Panc1 (cell line): ENCODE results near the gene TMEM39A. TPM values are rescaled to one million over a fixed set of nuclear protein-coding genes. Genes with fewer than 3 reads are reported as not detected.

Experiments
- ATAC-seq: fragments of 200-7000 bp; cut with Tn5 transposase; 2 replicates; pipeline ENCODE4 v1.9.1; 2020; ENCODE audit warnings: mild to moderate bottlenecking, moderate library complexity
- BruUV-seq: library from RNA; stranded (reverse); fragments of 400-500 nt; replicated peaks from 2 replicates; lab custom pipeline; 2021; lab: Mats Ljungman, UMichigan
- CTCF ChIA-PET: fragments of 300-600 bp; sonication (Branson Sonifier 250); formaldehyde crosslinking; loops from one replicate; lab custom pipeline; 2022; ENCODE audit warnings: antibody characterized with exemption; lab: Charles Lee
- POLR2A ChIA-PET: fragments of 300-600 bp; sonication (Branson Sonifier 250); formaldehyde crosslinking; loops from one replicate; lab custom pipeline; 2022; ENCODE audit warnings: antibody characterized with exemption; lab: Charles Lee
- DNase-seq: peaks from one replicate; pipeline ENCODE4 v3.0.0-alpha.2; 2010; ENCODE audit warnings: low read depth, low spot score
- H3K27ac ChIP-seq: 2 replicates; pipeline ENCODE4 v1.5.1; 2011; ENCODE audit warnings: mild to moderate bottlenecking, low read length, inconsistent platforms
- H3K27me3 ChIP-seq: fragments of 200-500 bp; sonication (Bioruptor generic); 2 replicates; pipeline ENCODE4 v1.6.0; 2014; ENCODE audit warnings: low read length, inconsistent platforms; ENCODE audit not compliant: control insufficient read depth, insufficient read depth
- H3K36me3 ChIP-seq: fragments of 200-500 bp; sonication (Bioruptor generic); 2 replicates; pipeline ENCODE4 v1.5.1; 2014; ENCODE audit warnings: inconsistent platforms, mild to moderate bottlenecking, low read length, moderate library complexity; ENCODE audit not compliant: control insufficient read depth, insufficient read depth
- H3K4me1 ChIP-seq: 2 replicates; pipeline ENCODE4 v1.5.1; 2011; ENCODE audit warnings: inconsistent platforms, mild to moderate bottlenecking, low read length, moderate library complexity; ENCODE audit not compliant: control insufficient read depth, insufficient read depth
- H3K4me3 ChIP-seq, 2 experiments: 2 replicates each; pipeline ENCODE4 v1.5.1; 2011 to 2012; ENCODE audit warnings: low read depth in 2 of 2, low read length in 2 of 2, mild to moderate bottlenecking in 2 of 2, inconsistent platforms in 1 of 2, moderate library complexity in 1 of 2
- H3K9me3 ChIP-seq: fragments of 200-500 bp; sonication (Bioruptor generic); 2 replicates; pipeline ENCODE4 v1.5.1; 2014; ENCODE audit warnings: low read depth, mild to moderate bottlenecking, inconsistent platforms, low read length, moderate library complexity; ENCODE audit not compliant: control insufficient read depth, insufficient read depth
- POLR2AphosphoS5 ChIP-seq: IDR thresholded peaks from 2 replicates; pipeline ENCODE4 v1.6.1; 2012; ENCODE audit warnings: mild to moderate bottlenecking, low read depth, low read length, moderate library complexity
- SIN3A ChIP-seq: IDR thresholded peaks from 2 replicates; pipeline ENCODE4 v1.6.1; 2012; ENCODE audit warnings: low read depth, mild to moderate bottlenecking, low read length, moderate library complexity, borderline replicate concordance; ENCODE audit not compliant: insufficient read depth
- TCF7L2 ChIP-seq: IDR thresholded peaks from 2 replicates; pipeline ENCODE4 v1.6.1; 2011; ENCODE audit warnings: mild to moderate bottlenecking, low read depth, low read length, inconsistent platforms
- in situ Hi-C: cut with HindIII; loops from 2 replicates; pipeline ENCODE4 v1.10.0; 2016; ENCODE audit warnings: low sequenced_read_pairs, low pct_unique_long_range_greater_than_20kb
- intact Hi-C: fragments of 100-400 bp; cut with micrococcal nuclease; formaldehyde crosslinking; loops from one replicate; pipeline ENCODE4 v1.10.0; 2022; ENCODE audit not compliant: unreplicated experiment
- total RNA-seq: library from RNA; stranded (reverse); gene quantifications from one replicate; pipeline ENCODE4 v1.2.1, GENCODE V29; 2021; ENCODE audit not compliant: unreplicated experiment
- TF ChIP-seq, protein P1 (sequence below): fragments of 450-650 bp; IDR thresholded peaks from 2 replicates; pipeline ENCODE4 v1.5.1; 2017; ENCODE audit warnings: mild to moderate bottlenecking
- TF ChIP-seq, protein P2 (sequence below), 2 experiments: IDR thresholded peaks; 2 replicates each; pipeline ENCODE4 v1.6.1; 2011 to 2012; ENCODE audit warnings: low read depth in 2 of 2, control low read depth in 1 of 2, low read length in 1 of 2, mild to moderate bottlenecking in 1 of 2, moderate library complexity in 1 of 2; ENCODE audit not compliant: insufficient read depth in 1 of 2

The TMEM39A gene
- total RNA-seq, 1 experiment from 2014 or later, result 47.8 TPM

DNA sequence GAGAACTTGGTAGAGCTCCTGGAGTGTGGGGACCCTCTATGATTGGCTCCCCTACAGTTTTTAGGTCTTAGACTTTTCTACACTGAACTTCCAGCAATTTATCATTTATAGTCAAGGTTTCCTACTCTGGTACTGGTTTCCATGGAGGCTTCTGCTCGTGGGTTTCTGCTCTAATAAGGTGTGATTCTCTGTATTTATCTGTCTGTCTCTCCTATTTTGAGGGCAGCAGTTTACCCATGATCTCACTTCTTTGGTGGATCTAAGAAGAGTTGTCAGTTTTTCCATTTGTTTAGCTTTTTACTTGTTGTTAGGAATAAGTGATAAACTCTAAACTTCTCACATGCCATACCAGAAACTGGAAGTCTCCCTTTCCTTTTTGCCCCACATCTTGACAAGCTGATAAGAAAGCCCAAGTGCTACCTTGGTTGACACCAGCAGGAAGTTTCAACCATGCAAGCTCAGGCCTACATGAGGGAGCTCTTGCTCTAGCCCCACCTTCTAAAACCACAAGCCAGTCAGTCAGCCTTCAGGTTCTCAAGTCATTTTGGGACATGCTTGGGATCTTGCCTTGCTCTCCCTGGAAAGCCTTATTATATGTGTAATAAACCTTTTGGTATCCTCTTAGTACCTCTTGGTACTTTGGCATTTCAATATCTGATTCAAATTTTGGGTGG is 44.9 kb upstream of the TMEM39A start:
- TF ChIP-seq, protein P1, sequence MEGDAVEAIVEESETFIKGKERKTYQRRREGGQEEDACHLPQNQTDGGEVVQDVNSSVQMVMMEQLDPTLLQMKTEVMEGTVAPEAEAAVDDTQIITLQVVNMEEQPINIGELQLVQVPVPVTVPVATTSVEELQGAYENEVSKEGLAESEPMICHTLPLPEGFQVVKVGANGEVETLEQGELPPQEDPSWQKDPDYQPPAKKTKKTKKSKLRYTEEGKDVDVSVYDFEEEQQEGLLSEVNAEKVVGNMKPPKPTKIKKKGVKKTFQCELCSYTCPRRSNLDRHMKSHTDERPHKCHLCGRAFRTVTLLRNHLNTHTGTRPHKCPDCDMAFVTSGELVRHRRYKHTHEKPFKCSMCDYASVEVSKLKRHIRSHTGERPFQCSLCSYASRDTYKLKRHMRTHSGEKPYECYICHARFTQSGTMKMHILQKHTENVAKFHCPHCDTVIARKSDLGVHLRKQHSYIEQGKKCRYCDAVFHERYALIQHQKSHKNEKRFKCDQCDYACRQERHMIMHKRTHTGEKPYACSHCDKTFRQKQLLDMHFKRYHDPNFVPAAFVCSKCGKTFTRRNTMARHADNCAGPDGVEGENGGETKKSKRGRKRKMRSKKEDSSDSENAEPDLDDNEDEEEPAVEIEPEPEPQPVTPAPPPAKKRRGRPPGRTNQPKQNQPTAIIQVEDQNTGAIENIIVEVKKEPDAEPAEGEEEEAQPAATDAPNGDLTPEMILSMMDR, result no peak
- no peak for TF ChIP-seq TCF7L2
- no peak for TF ChIP-seq SIN3A
- TF ChIP-seq, protein P2, sequence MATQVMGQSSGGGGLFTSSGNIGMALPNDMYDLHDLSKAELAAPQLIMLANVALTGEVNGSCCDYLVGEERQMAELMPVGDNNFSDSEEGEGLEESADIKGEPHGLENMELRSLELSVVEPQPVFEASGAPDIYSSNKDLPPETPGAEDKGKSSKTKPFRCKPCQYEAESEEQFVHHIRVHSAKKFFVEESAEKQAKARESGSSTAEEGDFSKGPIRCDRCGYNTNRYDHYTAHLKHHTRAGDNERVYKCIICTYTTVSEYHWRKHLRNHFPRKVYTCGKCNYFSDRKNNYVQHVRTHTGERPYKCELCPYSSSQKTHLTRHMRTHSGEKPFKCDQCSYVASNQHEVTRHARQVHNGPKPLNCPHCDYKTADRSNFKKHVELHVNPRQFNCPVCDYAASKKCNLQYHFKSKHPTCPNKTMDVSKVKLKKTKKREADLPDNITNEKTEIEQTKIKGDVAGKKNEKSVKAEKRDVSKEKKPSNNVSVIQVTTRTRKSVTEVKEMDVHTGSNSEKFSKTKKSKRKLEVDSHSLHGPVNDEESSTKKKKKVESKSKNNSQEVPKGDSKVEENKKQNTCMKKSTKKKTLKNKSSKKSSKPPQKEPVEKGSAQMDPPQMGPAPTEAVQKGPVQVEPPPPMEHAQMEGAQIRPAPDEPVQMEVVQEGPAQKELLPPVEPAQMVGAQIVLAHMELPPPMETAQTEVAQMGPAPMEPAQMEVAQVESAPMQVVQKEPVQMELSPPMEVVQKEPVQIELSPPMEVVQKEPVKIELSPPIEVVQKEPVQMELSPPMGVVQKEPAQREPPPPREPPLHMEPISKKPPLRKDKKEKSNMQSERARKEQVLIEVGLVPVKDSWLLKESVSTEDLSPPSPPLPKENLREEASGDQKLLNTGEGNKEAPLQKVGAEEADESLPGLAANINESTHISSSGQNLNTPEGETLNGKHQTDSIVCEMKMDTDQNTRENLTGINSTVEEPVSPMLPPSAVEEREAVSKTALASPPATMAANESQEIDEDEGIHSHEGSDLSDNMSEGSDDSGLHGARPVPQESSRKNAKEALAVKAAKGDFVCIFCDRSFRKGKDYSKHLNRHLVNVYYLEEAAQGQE (IDR thresholded peaks at IDR 0.05; ENCODE audit: insufficient read depth in 1 of 2, low read depth in 2 of 2, low read length in 1 of 2), result no peak
- no peak for TF ChIP-seq POLR2AphosphoS5
- no TSS peak for BruUV-seq
- H3K9me3 ChIP-seq, result no peaks in the 10 kb centered on the region
- no peaks in the 10 kb centered on the region for H3K27me3 ChIP-seq
- POLR2A ChIA-PET, result no interaction called here
- no peaks in the 10 kb centered on the region; the same call in 1 of the 2 replicates for H3K4me1 ChIP-seq
- ATAC-seq (no peak), DNase-seq (no peak)
- intact Hi-C loops (no loop called here), in situ Hi-C loops (no loop called here)
- CTCF ChIA-PET, result no interaction called here
- peaks cover 20% of the 10 kb centered on the region for H3K36me3 ChIP-seq
- H3K4me3 ChIP-seq, result no peak overlapping the region
- H3K27ac ChIP-seq, result no peak overlapping the region

DNA sequence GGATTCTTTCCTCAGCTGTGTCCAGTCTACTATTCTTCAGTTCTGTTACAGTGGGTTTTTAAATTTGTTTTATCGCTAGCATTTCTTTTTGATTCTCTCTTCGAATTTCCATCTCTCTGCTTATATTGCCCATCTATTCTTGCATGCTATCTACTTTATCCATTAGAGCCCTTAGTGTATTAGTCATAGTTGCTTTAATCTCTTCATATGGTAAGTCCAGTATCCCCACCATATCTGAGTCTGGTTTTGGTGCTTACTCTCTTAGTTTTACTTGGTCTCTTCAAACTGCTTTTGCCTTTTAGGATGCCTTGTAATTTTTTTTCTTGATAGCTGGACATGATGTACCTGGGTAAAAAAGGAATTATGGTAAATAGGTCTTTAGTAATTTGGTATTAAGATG is 44.0 kb upstream of the TMEM39A start:
- CTCF ChIA-PET, result no interaction called here
- intact Hi-C loops (no loop called here), in situ Hi-C loops (no loop called here)
- H3K9me3 ChIP-seq, result no peaks in the 10 kb centered on the region
- H3K27me3 ChIP-seq, result no peaks in the 10 kb centered on the region
- H3K27ac ChIP-seq, result no peak overlapping the region
- H3K4me1 ChIP-seq, result no peaks in the 10 kb centered on the region; the same call in 1 of the 2 replicates
- no peak overlapping the region for H3K4me3 ChIP-seq
- no TSS peak for BruUV-seq
- TF ChIP-seq, protein P2 (IDR thresholded peaks at IDR 0.05; ENCODE audit: insufficient read depth in 1 of 2, low read depth in 2 of 2, low read length in 1 of 2), result no peak
- TF ChIP-seq, protein P1, result no peak
- TF ChIP-seq SIN3A, result no peak
- TF ChIP-seq TCF7L2, result no peak
- no peak for TF ChIP-seq POLR2AphosphoS5
- DNase-seq (no peak), ATAC-seq (no peak)
- peaks cover 22% of the 10 kb centered on the region for H3K36me3 ChIP-seq
- POLR2A ChIA-PET, result no interaction called here
